ENCODE results near the gene MS4A4E.
"Not testable (repeated sequence)": the region's sequence is repeated elsewhere in the genome, so short reads cannot be mapped to it uniquely, and the experiment has no call there.

Gene MS4A4E

GRCh38 chr11:60208146-60208895 is 34.6 kb downstream of the MS4A4E start:
- TF ChIP-seq CTCF (IDR thresholded peaks at IDR 0.05; ENCODE audit: low read depth, low read length), result no peak
- DNase-seq (ENCODE audit: low read depth in 2 of 2), result no peak
- H3K4me3 ChIP-seq (replicated peaks in 1 of 2; ENCODE audit: low read depth in 2 of 2, low read length in 2 of 2), result no peak overlapping the region

GRCh38 chr11:60206616-60207015 is 36.3 kb downstream of the MS4A4E start:
- no peak for DNase-seq (ENCODE audit: low read depth in 2 of 2)
- no peak for TF ChIP-seq CTCF (IDR thresholded peaks at IDR 0.05; ENCODE audit: low read depth, low read length)
- H3K4me3 ChIP-seq (replicated peaks in 1 of 2; ENCODE audit: low read depth in 2 of 2, low read length in 2 of 2), result no peak overlapping the region

GRCh38 chr11:60204922-60205321 is 38.0 kb downstream of the MS4A4E start:
- no peak overlapping the region for H3K4me3 ChIP-seq (replicated peaks in 1 of 2; ENCODE audit: low read depth in 2 of 2, low read length in 2 of 2)
- DNase-seq (ENCODE audit: low read depth in 2 of 2), result no peak
- no peak for TF ChIP-seq CTCF (IDR thresholded peaks at IDR 0.05; ENCODE audit: low read depth, low read length)

- DNase-seq (ENCODE audit: low read depth in 2 of 2); H3K4me3 ChIP-seq (replicated peaks in 1 of 2; ENCODE audit: low read depth in 2 of 2, low read length in 2 of 2): not testable (repeated sequence)
Measured at GRCh38 chr11:60201334-60201733, 41.6 kb downstream of the MS4A4E start.

- no peak for TF ChIP-seq CTCF (IDR thresholded peaks at IDR 0.05; ENCODE audit: low read depth, low read length)
- H3K4me3 ChIP-seq (replicated peaks in 1 of 2; ENCODE audit: low read depth in 2 of 2, low read length in 2 of 2), result no peak overlapping the region
Measured at GRCh38 chr11:60197442-60197841, 45.5 kb downstream of the MS4A4E start.

GRCh38 chr11:60195923-60196368 is 47.0 kb downstream of the MS4A4E start:
- no peak overlapping the region for H3K4me3 ChIP-seq (replicated peaks in 1 of 2; ENCODE audit: low read depth in 2 of 2, low read length in 2 of 2)
- no peak for DNase-seq (ENCODE audit: low read depth in 2 of 2)
- no peak for TF ChIP-seq CTCF (IDR thresholded peaks at IDR 0.05; ENCODE audit: low read depth, low read length)

More at GRCh38 chr11:60197442-60197841, 45.5 kb downstream of the MS4A4E start:
- no peak for DNase-seq (ENCODE audit: low read depth in 2 of 2)

- H3K4me3 ChIP-seq (replicated peaks in 1 of 2; ENCODE audit: low read depth in 2 of 2, low read length in 2 of 2), result no peak overlapping the region
- no peak for DNase-seq (ENCODE audit: low read depth in 2 of 2)
- no peak for TF ChIP-seq CTCF (IDR thresholded peaks at IDR 0.05; ENCODE audit: low read depth, low read length)
Measured at GRCh38 chr11:60194511-60194910, 48.4 kb downstream of the MS4A4E start.

Measured in cardiac fibroblast (primary cell).